HUES6 (cell line): ENCODE data around the gene CRAMP1.
"Not testable (repeated sequence)": the region's sequence is repeated elsewhere in the genome, so short reads cannot be mapped to it uniquely, and the experiment has no call there.

Experiments
- H3K27ac ChIP-seq: 2 replicates; pipeline ENCODE4 v1.7.0; 2013; ENCODE audit warnings: low read depth, mild to moderate bottlenecking, low read length, inconsistent platforms
- H3K27me3 ChIP-seq: 2 replicates; pipeline ENCODE4 v1.6.1; 2013; ENCODE audit warnings: low read length; ENCODE audit not compliant: control insufficient read depth, insufficient read depth
- H3K36me3 ChIP-seq: 2 replicates; pipeline ENCODE4 v1.6.1; 2013; ENCODE audit warnings: low read length; ENCODE audit not compliant: control insufficient read depth, insufficient read depth
- H3K4me1 ChIP-seq: 2 replicates; pipeline ENCODE4 v1.6.1; 2013; ENCODE audit warnings: low read length; ENCODE audit not compliant: control insufficient read depth, insufficient read depth
- H3K4me3 ChIP-seq: 2 replicates; pipeline ENCODE4 v1.5.1; 2013; ENCODE audit warnings: low read depth, low read length
- H3K9ac ChIP-seq: one replicate; pipeline ENCODE4 v1.6.1; 2013; ENCODE audit warnings: mild to moderate bottlenecking, low read length
- H3K9me3 ChIP-seq: 2 replicates; pipeline ENCODE4 v1.6.1; 2013; ENCODE audit warnings: low read depth, low read length; ENCODE audit not compliant: control insufficient read depth, insufficient read depth

The CRAMP1 gene

DNA sequence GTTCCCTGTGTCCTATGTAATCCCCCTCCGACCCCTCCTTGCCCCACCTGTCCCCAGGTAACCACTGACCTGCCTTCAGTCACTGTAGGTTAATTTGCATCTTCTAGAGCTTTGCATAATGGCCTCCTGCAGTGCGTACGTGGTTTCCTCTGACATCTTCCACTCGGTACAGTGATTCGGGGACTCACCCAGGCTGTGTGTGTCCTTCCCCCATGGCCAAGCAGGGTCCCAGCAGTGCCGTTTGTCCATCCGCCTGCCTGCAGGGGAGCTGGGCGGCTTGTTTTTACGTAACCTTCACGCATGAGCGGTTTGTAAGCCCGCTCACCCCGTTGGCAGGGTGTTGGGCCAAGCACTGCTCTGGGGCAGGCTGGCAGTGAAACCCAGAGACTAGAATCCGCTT lies 101.8 kb downstream of the CRAMP1 start:
- H3K27me3 ChIP-seq, result no peaks in the 10 kb centered on the region
- H3K4me1 ChIP-seq, result peaks cover 16% of the 10 kb centered on the region
- no peaks in the 10 kb centered on the region for H3K9me3 ChIP-seq
- no peaks in the 10 kb centered on the region for H3K36me3 ChIP-seq
- H3K9ac ChIP-seq, result peak overlapping the region; percentile 8
- 0 out of 2 replicates have a peak overlapping the region, but pooled peaks have one; percentile 20 for H3K27ac ChIP-seq
- peak overlapping the region; percentile 11; the same call in 1 of the 2 replicates for H3K4me3 ChIP-seq

DNA sequence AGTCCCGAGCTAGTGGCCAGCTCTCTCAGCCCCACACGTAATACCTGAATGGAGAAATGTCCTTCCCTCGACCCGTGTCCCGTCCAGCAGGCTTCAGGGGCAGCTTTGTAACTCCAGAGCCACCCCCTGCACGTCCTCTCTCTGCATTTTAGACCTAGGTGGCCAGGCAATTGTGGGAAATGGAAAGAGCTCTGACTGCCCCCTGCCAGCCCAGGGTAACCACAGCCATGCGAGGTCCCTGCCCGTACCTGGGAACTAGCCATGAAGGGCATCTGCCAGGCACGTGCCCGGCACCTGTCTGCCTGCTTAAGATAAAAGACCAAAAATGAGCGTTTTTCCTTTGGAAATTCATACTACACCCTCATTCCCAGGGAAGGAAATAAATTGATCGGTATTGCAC lies 103.1 kb downstream of the CRAMP1 start:
- Histone ChIP-seq H3K36me3 (no peaks in the 10 kb centered on the region), H3K27me3 (no peaks in the 10 kb centered on the region), H3K9me3 (no peaks in the 10 kb centered on the region), H3K4me3 (no peak overlapping the region), H3K4me1 (peaks cover 16% of the 10 kb centered on the region), H3K27ac (no peak overlapping the region), H3K9ac (no peak overlapping the region)

DNA sequence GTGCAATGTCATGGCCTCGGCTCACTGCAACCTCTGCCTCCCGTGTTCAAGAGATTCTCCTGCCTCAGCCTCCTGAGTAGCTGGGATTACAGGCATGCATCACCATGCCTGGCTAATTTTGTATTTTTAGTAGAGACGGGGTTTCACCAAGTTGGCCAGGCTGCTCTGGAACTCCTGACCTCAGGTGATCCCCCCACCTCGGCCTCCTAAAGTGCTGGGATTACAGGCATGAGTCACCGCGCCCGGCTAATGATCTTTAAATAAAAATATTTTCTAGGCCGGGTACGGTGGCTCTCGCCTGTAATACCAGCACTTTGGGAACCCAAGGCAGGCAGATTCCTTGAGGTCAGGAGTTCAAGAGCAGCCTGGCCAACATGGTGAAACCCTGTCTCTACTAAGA lies 106.1 kb downstream of the CRAMP1 start:
- not testable (repeated sequence) for H3K36me3 ChIP-seq, H3K9me3 ChIP-seq, H3K27ac ChIP-seq, H3K9ac ChIP-seq, H3K27me3 ChIP-seq, H3K4me3 ChIP-seq
- H3K4me1 ChIP-seq, result peaks cover 11% of the 10 kb centered on the region

DNA sequence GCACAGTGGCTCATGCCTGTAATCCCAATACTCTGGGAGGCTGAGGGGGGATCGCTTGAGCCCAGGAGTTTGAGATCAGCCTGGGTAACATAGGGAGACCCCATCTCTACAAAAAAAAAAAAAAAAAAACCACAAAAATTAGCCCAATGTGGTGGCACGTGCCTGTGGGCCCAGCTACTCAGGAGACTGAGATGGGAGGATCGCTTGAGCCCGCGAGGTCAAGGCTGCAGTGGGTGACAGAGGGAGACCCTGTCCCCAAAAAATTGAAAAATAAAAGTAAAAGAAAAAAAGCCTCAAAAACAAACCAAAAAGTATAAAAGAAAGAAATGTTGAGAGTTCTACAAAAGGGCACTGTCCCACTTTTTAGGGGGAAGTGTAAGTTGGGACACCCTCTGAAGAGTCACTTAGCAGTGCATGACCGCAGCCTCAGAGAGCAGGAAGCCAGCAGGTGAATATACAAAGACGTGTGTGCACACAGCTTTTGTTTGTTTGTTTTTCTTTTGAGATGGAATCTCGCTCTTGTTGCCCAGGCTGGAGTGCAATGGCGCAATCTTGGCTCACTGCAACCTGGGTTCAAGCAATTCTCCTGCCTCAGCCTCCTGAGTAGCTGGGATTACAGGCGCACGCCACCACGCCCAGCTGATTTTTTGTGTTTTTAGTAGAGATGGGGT lies 107.5 kb downstream of the CRAMP1 start:
- H3K9me3 ChIP-seq, H3K27me3 ChIP-seq, H3K9ac ChIP-seq, H3K27ac ChIP-seq, H3K36me3 ChIP-seq, H3K4me1 ChIP-seq, H3K4me3 ChIP-seq: not testable (repeated sequence)

DNA sequence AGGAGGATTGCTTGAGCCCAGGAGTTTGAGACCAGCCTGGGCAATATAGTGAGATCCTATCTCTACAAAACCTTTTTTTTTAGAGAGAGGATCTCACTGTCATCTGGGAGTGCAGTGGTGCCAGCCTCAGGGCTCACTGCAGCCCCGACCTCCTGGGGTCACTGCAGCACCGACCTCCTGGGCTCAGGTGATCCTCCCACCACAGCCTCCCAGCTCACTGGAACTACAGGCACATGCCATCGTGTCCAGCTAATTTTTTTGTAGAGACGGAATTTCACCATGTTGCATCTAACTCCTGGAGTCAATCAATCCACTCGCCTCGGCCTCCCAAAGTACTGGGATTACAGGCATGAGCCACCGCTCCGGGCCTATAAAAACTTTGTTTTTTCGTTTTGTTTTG lies 109.2 kb downstream of the CRAMP1 start:
- H3K27ac ChIP-seq, result no peak overlapping the region
- peaks cover 4% of the 10 kb centered on the region for H3K36me3 ChIP-seq
- H3K27me3 ChIP-seq, result no peaks in the 10 kb centered on the region
- no peak overlapping the region for H3K4me3 ChIP-seq
- no peak overlapping the region for H3K9ac ChIP-seq
- H3K4me1 ChIP-seq, result no peaks in the 10 kb centered on the region
- no peaks in the 10 kb centered on the region for H3K9me3 ChIP-seq

DNA sequence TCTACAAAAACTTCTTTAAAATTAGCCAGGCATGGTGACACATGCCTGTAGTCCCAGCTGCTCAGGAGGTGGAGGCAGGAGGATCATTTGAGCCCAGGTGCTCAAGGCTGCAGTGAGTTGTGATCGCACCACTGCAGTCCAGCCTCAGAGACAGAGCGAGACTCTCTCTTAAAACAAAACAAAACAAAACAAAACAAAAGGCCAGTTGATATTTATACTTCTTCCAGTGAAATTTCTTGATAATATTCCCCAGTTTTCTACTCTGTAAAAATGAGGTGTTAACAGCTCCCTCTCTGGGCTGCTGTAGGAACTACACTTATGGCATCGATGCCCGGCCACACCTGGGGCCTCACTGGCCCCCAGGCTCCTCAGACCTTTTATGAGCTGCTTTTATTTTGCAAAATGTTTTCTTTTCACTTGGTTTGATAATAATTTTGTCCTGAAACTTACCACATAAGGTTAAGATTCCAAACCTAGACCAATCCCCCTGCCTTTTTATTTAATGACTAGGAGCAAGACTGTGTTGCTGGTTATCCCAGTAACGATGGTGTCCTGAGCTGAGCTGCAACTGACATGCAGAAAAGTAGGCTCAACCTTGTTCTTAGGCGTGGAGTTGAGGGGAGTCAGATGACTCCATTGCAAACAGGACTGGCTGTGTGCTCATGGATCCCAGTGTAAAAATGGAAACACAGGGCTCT lies 111.4 kb downstream of the CRAMP1 start:
- Histone ChIP-seq H3K27me3 (no peaks in the 10 kb centered on the region), H3K9ac (no peak overlapping the region), H3K27ac (no peak overlapping the region), H3K9me3 (no peaks in the 10 kb centered on the region), H3K4me3 (no peak overlapping the region), H3K4me1 (no peaks in the 10 kb centered on the region), H3K36me3 (peaks cover 14% of the 10 kb centered on the region)

DNA sequence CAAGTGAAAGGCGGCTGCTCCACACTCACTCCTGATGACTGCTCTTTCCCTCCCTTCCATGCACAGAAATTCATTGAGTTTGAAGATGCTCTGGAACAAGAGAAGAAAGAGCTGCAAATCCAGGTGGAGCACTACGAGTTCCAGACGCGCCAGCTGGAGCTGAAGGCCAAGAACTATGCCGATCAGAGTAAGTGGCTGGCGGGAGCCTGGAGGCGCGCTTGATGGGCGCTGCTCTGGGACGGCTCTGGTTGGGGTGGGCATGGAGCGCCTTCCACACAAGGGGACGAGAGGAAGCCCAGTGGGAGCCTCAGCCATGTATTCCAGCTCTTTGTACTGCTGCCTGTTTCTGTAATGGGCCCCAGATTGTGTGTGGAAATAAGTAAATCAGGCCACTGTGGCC lies 112.3 kb downstream of the CRAMP1 start:
- H3K36me3 ChIP-seq, result peaks cover 21% of the 10 kb centered on the region
- H3K27me3 ChIP-seq, result no peaks in the 10 kb centered on the region
- no peak overlapping the region for H3K9ac ChIP-seq
- H3K4me1 ChIP-seq, result no peaks in the 10 kb centered on the region
- H3K4me3 ChIP-seq, result no peak overlapping the region
- no peaks in the 10 kb centered on the region for H3K9me3 ChIP-seq
- H3K27ac ChIP-seq, result no peak overlapping the region

DNA sequence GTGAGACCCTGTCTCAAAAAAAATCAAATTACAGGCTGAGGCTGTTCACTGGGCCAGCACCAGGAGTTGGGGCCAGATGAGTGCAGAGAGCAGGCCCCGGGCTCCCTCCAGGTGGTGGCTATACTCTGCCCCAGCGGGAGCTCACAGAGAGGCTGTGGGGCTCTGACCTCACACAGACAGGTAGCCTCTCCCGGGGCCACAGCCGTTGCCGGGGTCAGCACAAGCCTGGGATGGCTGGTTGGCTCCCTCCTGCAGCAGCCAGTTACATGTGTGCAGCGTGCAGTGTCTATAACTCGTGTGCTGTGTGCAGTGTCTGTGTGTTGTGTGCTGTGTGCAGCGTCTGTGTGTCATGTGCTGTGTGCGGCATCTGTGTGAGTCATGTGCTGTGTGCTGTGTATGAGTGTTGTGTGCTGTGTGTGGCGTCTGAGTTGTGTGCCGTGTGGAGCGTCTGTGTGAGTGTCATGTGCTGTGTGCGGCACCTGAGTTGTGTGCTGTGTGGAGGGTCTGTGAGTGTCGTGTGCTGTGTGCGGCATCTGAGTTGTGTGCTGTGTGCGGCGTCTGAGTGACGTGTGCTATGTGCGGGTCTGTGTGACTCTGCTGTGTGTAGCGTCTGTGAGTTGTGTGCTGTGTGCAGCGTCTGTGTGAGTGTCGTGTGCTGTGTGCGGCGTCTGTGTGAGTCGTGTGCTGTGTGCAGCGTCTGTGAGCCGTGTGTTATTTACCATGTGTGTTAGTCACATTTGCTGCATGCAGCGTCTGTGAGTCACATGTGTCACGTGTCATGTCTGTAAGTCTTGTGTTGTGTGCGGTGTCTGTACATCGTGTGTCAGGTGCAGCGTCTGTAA lies 114.7 kb downstream of the CRAMP1 start:
- no peaks in the 10 kb centered on the region for H3K27me3 ChIP-seq
- no peaks in the 10 kb centered on the region for H3K4me1 ChIP-seq
- H3K36me3 ChIP-seq, result peaks cover 26% of the 10 kb centered on the region
- H3K9ac ChIP-seq, result no peak overlapping the region
- H3K27ac ChIP-seq, result no peak overlapping the region
- H3K4me3 ChIP-seq, result no peak overlapping the region
- no peaks in the 10 kb centered on the region for H3K9me3 ChIP-seq
